Parathyroid adenoma (tissue), 2 donors: ENCODE measurements around the gene IL4R.

ENCODE experiments used
- H2AFZ ChIP-seq: fragments of 300-600 bp; sonication (generic); one replicate; pipeline ENCODE4 v1.7.0; 2017; ENCODE audit warnings: antibody characterized with exemption, mild to moderate bottlenecking
- H3K27ac ChIP-seq: fragments of 300-600 bp; sonication (generic); one replicate; pipeline ENCODE4 v1.7.0; 2017
- H3K27me3 ChIP-seq: fragments of 300-600 bp; sonication (generic); one replicate; pipeline ENCODE4 v1.7.0; 2017; ENCODE audit warnings: low read length; ENCODE audit not compliant: control insufficient read depth, insufficient read depth
- H3K36me3 ChIP-seq: fragments of 300-600 bp; sonication (generic); one replicate; pipeline ENCODE4 v1.7.0; 2017; ENCODE audit warnings: low read length; ENCODE audit not compliant: control insufficient read depth, insufficient read depth
- H3K4me1 ChIP-seq: fragments of 300-600 bp; sonication (generic); one replicate; pipeline ENCODE4 v1.7.0; 2017; ENCODE audit warnings: control low read depth
- H3K4me2 ChIP-seq: fragments of 300-600 bp; sonication (generic); one replicate; pipeline ENCODE4 v1.7.0; 2017; ENCODE audit warnings: low read length
- H3K4me3 ChIP-seq: fragments of 300-600 bp; sonication (generic); one replicate; pipeline ENCODE4 v1.7.0; 2017; ENCODE audit warnings: low read depth, low read length
- H3K79me2 ChIP-seq: fragments of 300-600 bp; sonication (generic); one replicate; pipeline ENCODE4 v1.7.0; 2017; ENCODE audit warnings: control low read depth
- H3K9ac ChIP-seq: fragments of 300-600 bp; sonication (generic); one replicate; pipeline ENCODE4 v1.7.0; 2017; ENCODE audit warnings: mild to moderate bottlenecking
- H3K9me3 ChIP-seq: fragments of 300-600 bp; sonication (generic); one replicate; pipeline ENCODE4 v1.7.0; 2017; ENCODE audit warnings: low read length; ENCODE audit not compliant: control insufficient read depth
- TF ChIP-seq, protein P1 (sequence below): fragments of 300-600 bp; sonication (generic); IDR thresholded peaks from one replicate; pipeline ENCODE4 v1.7.0; 2017; ENCODE audit warnings: antibody characterized with exemption, mild to moderate bottlenecking
- donor health status: primary hyperparathyroidism.

The IL4R gene

DNA sequence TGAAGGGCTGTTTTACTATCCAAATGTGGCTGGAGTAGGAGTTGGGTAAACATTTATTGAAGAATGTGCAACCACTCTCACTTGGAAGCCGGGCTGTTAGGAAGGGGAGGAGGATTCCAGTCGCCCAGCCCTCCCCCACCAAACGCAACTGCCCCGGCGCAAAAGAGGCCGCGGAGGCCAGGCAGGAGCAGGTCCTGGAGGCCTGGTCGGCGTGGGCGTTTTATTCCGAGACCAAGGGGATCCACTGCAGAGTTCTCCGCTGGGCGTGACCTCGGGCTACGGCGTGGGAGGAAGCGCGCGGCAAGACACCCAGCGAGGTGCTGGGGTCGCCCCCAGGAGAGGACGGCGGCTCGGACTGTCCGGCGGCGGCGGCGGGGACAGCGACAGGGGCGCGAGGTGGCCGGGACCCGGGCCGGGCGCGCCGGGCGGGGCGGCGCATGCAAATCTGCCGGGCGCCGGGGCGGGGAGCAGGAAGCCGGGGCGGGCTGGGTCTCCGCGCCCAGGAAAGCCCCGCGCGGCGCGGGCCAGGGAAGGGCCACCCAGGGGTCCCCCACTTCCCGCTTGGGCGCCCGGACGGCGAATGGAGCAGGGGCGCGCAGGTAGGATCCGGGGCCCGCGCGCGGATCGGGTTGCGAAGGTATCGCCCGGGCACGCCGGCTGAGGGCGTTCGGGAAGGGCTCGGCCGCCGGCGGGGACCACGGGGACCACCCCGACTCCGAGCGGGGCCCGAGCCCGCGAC, at the start of gene IL4R:
TSS of gene IL4R (plus strand) at position 553 of the 739 bp plus-strand sequence. CDS start 26,230 bp downstream, outside the sequence.
- peak within 1 kb of the TSS; percentile 79 for H3K4me3 ChIP-seq
- no peak within 1 kb of the TSS for H3K9ac ChIP-seq
- H3K4me2 ChIP-seq: peak within 1 kb of the TSS; percentile 84
- H3K27me3 ChIP-seq: no peaks in the 10 kb centered on the region
- H3K4me1 ChIP-seq: peaks cover 11% of the 10 kb centered on the region
- TF ChIP-seq, protein P1, sequence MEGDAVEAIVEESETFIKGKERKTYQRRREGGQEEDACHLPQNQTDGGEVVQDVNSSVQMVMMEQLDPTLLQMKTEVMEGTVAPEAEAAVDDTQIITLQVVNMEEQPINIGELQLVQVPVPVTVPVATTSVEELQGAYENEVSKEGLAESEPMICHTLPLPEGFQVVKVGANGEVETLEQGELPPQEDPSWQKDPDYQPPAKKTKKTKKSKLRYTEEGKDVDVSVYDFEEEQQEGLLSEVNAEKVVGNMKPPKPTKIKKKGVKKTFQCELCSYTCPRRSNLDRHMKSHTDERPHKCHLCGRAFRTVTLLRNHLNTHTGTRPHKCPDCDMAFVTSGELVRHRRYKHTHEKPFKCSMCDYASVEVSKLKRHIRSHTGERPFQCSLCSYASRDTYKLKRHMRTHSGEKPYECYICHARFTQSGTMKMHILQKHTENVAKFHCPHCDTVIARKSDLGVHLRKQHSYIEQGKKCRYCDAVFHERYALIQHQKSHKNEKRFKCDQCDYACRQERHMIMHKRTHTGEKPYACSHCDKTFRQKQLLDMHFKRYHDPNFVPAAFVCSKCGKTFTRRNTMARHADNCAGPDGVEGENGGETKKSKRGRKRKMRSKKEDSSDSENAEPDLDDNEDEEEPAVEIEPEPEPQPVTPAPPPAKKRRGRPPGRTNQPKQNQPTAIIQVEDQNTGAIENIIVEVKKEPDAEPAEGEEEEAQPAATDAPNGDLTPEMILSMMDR: no peak
- no peaks in the 10 kb centered on the region for H3K79me2 ChIP-seq
- no peaks in the 10 kb centered on the region for H3K36me3 ChIP-seq
- H2AFZ ChIP-seq: peak within 1 kb of the TSS; percentile 97
- H3K27ac ChIP-seq: peak within 1 kb of the TSS; percentile 80
- H3K9me3 ChIP-seq: no peaks in the 10 kb centered on the region

DNA sequence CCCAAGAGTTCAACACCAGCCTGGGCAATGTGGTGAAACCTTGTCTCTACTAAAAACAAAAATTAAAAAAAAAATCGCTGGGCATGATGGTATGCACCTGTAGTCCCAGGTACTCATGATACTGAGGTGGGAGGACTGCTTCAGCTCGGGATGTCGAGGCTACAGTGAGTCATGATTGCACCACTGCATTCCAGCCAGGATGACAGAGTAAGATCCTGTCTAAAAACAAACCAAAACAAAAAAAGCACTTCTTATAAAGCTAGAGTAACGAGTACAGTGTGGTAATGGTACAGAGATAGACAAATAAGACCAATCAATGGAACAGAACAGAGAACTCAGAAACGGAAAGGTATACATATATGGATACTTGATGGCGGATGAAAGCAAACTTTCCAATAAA, 49.6 kb upstream of the IL4R start:
- Histone ChIP-seq H3K27me3 (no peaks in the 10 kb centered on the region), H3K27ac (no peak overlapping the region), H3K9ac (no peak overlapping the region), H3K4me2 (no peak overlapping the region), H3K9me3 (no peaks in the 10 kb centered on the region), H3K4me1 (peaks cover 3% of the 10 kb centered on the region), H3K79me2 (peaks cover 9% of the 10 kb centered on the region), H3K36me3 (no peaks in the 10 kb centered on the region), H2AFZ (no peak overlapping the region), H3K4me3 (no peak overlapping the region)
- TF ChIP-seq, protein P1: no peak

GRCh38 chr16:27265982-27266381, 47.8 kb upstream of the IL4R start:
- Histone ChIP-seq H3K4me1 (peaks cover 5% of the 10 kb centered on the region), H3K36me3 (no peaks in the 10 kb centered on the region), H3K79me2 (peaks cover 6% of the 10 kb centered on the region), H3K9ac (no peak overlapping the region), H3K27me3 (no peaks in the 10 kb centered on the region), H3K4me2 (no peak overlapping the region), H2AFZ (no peak overlapping the region), H3K4me3 (no peak overlapping the region), H3K27ac (no peak overlapping the region), H3K9me3 (no peaks in the 10 kb centered on the region)
- TF ChIP-seq, protein P1: no peak

DNA sequence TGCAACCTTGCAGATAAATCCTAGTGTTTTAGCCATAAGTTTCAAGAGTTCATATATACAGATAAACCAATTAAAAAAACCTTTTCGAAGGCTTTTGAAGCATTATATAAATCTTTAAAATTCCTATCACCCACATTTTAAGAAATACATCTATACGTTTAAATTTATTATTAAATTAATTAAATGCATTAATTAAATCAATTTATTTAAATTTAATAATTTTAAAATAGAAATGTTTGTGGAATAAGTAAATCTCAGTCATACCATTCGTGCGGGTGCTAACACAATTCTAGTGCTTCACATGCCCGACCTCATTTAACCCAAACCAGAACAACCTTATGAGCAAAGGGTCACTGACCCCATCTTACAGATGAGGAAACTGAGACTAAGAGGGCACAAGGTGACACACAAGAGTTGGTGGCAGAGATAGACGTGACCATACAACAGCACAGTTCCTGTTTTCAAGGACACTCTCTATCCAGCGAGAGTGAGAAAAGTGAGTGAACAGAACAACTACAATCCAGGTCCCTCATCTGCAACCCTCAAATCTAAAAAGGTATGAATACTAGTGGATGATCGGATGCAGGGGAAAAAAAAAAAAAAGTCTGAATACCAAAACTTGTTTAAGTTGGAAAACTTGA, 46.6 kb upstream of the IL4R start:
- Histone ChIP-seq H3K4me3 (no peak overlapping the region), H3K27me3 (no peaks in the 10 kb centered on the region), H3K4me2 (no peak overlapping the region), H3K36me3 (no peaks in the 10 kb centered on the region), H3K4me1 (peaks cover 5% of the 10 kb centered on the region), H3K27ac (no peak overlapping the region), H3K79me2 (peaks cover 6% of the 10 kb centered on the region), H2AFZ (no peak overlapping the region), H3K9me3 (no peaks in the 10 kb centered on the region), H3K9ac (no peak overlapping the region)
- TF ChIP-seq, protein P1: no peak
